ENCODE data around the gene HMGXB3. TPM values are rescaled to one million over a fixed set of nuclear protein-coding genes. Genes with fewer than 3 reads are reported as not detected.
A peak's percentile ranks its signal among the peaks of the same experiment; 100 is the strongest.

The HMGXB3 gene
- total RNA-seq, 1 experiment from 2014 or later: 67.8 TPM

- no TSS peak for BruUV-seq (replicated peaks)
- POLR2A ChIA-PET: interaction anchor here (1.2 kb wide), 1 partner anchor 7 kb away, joined by 3 read pairs; no protein-coding TSS in a partner anchor
- peaks cover 100% of the 10 kb centered on the region for H3K36me3 Mint-ChIP-seq (ENCODE audit: insufficient read depth, unreplicated experiment)
- no peaks in the 10 kb centered on the region for H3K27me3 Mint-ChIP-seq (ENCODE audit: insufficient read depth, unreplicated experiment)
- H3K9me3 Mint-ChIP-seq (ENCODE audit: unreplicated experiment): no peaks in the 10 kb centered on the region
- no peak for TF ChIP-seq CTCF (IDR thresholded peaks at IDR 0.05; ENCODE audit: unreplicated experiment)
- CTCF ChIA-PET: interaction anchor here (0.5 to 1.5 kb wide), 4 partner anchors 13 to 75 kb away, joined by 3 read pairs; no protein-coding TSS in a partner anchor
- H3K4me3 Mint-ChIP-seq (ENCODE audit: unreplicated experiment): no peak overlapping the region
- intact Hi-C loops (cut with micrococcal nuclease): no loop called here
- no peak for DNase-seq (ENCODE audit: unreplicated experiment)
- peak overlapping the region; percentile 59 for H3K27ac Mint-ChIP-seq (ENCODE audit: low read depth, unreplicated experiment)
- H3K4me1 Mint-ChIP-seq (ENCODE audit: insufficient read depth, unreplicated experiment): peaks cover 14% of the 10 kb centered on the region
Observed at GRCh38 chr5:150043657-150044328, 43.3 kb downstream of the HMGXB3 start.

DNA sequence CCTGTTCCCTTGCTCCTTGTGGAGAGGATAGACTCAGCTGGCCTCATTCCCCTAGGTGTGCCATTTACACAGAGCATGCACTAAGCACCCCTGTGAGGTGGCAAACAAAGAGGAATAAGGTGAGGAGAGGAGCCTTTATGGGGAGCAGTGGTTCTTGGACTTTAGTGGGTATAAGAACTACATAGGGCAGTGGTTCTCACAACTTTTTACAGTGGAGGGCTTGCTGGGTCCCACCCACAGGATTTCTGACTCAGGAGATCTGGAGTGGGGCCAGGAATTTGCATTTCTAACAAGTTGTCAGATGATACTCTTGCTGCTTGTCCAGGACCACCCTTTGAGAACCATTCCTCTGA, 43.8 kb downstream of the HMGXB3 start:
- ChIA-PET CTCF (interaction anchor here (0.6 to 1.5 kb wide), 4 partner anchors 10 to 75 kb away, joined by 3 to 4 read pairs (median 3); no protein-coding TSS in a partner anchor), POLR2A (interaction anchor here (0.7 to 1.2 kb wide), 3 partner anchors 8 to 208 kb away, joined by 3 read pairs; no protein-coding TSS in a partner anchor)
- peak; percentile 59 for DNase-seq (ENCODE audit: unreplicated experiment)
- Mint-ChIP-seq H3K4me3 (ENCODE audit: unreplicated experiment) (no peak overlapping the region), H3K27ac (ENCODE audit: low read depth, unreplicated experiment) (peak overlapping the region; percentile 59), H3K36me3 (ENCODE audit: insufficient read depth, unreplicated experiment) (peaks cover 100% of the 10 kb centered on the region), H3K9me3 (ENCODE audit: unreplicated experiment) (no peaks in the 10 kb centered on the region), H3K27me3 (ENCODE audit: insufficient read depth, unreplicated experiment) (no peaks in the 10 kb centered on the region), H3K4me1 (ENCODE audit: insufficient read depth, unreplicated experiment) (peaks cover 19% of the 10 kb centered on the region)
- TF ChIP-seq CTCF (IDR thresholded peaks at IDR 0.05; ENCODE audit: unreplicated experiment): no peak
- intact Hi-C loops (cut with micrococcal nuclease): no loop called here
- BruUV-seq (replicated peaks): no TSS peak

DNA sequence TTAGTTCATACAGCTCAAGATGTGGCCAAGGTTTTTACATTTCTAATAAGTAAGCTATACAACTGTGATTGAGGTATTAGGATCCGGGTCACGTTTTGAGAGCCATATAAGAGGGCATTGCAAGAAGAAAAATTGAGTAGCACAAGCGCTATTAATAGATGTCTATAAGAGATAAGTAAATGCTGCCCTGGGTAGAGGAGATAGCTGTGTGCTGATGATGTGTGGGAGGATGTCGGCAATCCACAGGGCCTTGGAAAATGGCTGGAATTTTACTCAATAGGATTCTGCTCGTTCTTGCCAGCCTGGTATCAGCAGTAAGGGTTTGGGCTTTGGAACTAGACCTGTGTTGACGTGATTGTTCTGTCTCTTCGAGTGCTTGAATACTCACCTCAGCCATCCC, 44.2 kb downstream of the HMGXB3 start:
- POLR2A ChIA-PET: interaction anchor here (0.7 to 1.2 kb wide), 3 partner anchors 8 to 207 kb away, joined by 3 read pairs; no protein-coding TSS in a partner anchor
- no peaks in the 10 kb centered on the region for H3K27me3 Mint-ChIP-seq (ENCODE audit: insufficient read depth, unreplicated experiment)

More for the DNA sequence above, 44.2 kb downstream of the HMGXB3 start:
- CTCF ChIA-PET: interaction anchor here (0.6 to 1.8 kb wide), 6 partner anchors 10 to 74 kb away, joined by 3 to 6 read pairs (median 3); no protein-coding TSS in a partner anchor
- no peak for DNase-seq (ENCODE audit: unreplicated experiment)
- no peak overlapping the region for H3K4me3 Mint-ChIP-seq (ENCODE audit: unreplicated experiment)
- TF ChIP-seq CTCF (IDR thresholded peaks at IDR 0.05; ENCODE audit: unreplicated experiment): no peak
- H3K9me3 Mint-ChIP-seq (ENCODE audit: unreplicated experiment): no peaks in the 10 kb centered on the region
- H3K27ac Mint-ChIP-seq (ENCODE audit: low read depth, unreplicated experiment): no peak overlapping the region
- H3K36me3 Mint-ChIP-seq (ENCODE audit: insufficient read depth, unreplicated experiment): peaks cover 96% of the 10 kb centered on the region
- intact Hi-C loops (cut with micrococcal nuclease): no loop called here
- BruUV-seq (replicated peaks): no TSS peak
- peaks cover 23% of the 10 kb centered on the region for H3K4me1 Mint-ChIP-seq (ENCODE audit: insufficient read depth, unreplicated experiment)
